AG10803 (cell line): ENCODE measurements around the gene AMBRA1.

Source experiments
- DNase-seq: peaks from one replicate; pipeline ENCODE4 v3.0.0; 2010; ENCODE audit warnings: low read depth
- H3K4me3 ChIP-seq: 2 replicates; pipeline ENCODE4 v1.5.1; 2011; ENCODE audit warnings: mild to moderate bottlenecking, low read length, control low read depth
- TF ChIP-seq, protein P1 (sequence below): conservative IDR thresholded peaks from 2 replicates; pipeline ENCODE4 v1.5.1; 2011; ENCODE audit warnings: mild to moderate bottlenecking, low read length, control low read depth, inconsistent platforms

The AMBRA1 gene

DNA sequence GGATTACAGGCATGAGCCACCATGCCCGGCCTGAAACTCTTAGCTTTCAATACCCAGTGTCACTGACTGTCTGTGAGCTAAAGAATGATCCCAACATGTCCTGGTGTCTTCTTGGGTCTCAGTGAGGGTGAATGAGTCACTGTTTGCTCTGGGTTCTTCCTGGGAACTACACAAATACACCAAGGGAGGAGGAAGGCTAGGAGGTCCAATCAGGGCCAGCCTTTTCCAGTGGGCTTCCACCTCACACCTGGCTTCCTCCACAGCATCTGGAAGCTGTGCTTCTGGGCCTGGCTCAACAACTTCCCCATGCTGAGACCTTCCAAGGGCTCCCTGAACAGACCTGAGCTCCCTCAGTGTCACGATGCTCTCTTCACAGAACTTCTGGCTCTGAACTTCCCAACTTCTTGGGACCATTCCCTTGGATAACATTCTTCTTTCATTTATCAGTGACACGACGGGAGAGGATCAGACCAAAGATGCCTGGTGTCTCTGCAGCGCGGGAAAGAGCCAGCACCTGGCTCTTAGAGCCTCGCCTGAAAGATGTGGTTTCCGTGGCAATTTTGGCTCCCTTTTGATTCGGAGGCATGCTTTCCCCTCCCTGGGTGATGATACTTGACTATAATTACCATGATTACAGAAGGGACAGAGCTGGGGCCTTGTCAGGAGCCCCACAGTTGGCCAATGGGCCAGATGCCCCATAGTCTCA lies 179.9 kb downstream of the AMBRA1 start:
- no peak overlapping the region for H3K4me3 ChIP-seq
- TF ChIP-seq, protein P1, sequence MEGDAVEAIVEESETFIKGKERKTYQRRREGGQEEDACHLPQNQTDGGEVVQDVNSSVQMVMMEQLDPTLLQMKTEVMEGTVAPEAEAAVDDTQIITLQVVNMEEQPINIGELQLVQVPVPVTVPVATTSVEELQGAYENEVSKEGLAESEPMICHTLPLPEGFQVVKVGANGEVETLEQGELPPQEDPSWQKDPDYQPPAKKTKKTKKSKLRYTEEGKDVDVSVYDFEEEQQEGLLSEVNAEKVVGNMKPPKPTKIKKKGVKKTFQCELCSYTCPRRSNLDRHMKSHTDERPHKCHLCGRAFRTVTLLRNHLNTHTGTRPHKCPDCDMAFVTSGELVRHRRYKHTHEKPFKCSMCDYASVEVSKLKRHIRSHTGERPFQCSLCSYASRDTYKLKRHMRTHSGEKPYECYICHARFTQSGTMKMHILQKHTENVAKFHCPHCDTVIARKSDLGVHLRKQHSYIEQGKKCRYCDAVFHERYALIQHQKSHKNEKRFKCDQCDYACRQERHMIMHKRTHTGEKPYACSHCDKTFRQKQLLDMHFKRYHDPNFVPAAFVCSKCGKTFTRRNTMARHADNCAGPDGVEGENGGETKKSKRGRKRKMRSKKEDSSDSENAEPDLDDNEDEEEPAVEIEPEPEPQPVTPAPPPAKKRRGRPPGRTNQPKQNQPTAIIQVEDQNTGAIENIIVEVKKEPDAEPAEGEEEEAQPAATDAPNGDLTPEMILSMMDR = no peak
- no peak for DNase-seq

DNA sequence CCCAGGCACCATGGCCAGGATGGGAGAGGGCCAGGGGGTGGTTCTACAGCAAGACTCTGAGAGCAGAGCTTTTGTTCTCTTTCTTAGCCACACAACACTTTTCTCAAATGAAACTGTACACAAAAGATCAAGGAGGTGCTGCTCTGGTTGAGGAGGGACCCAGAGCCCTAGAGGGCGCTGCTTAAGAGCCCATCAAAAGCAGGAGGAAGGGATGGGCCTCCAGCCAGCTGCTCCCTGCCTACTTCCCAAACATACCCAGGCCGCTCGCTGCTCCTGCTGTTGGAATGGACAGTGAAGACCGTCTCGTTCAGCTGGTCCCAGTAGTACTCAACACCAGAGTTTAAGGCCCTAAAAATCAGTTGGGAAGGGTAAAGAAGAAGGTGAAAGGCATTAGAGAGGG lies 183.8 kb downstream of the AMBRA1 start:
- H3K4me3 ChIP-seq = no peak overlapping the region
- TF ChIP-seq, protein P1 = no peak
- no peak for DNase-seq

DNA sequence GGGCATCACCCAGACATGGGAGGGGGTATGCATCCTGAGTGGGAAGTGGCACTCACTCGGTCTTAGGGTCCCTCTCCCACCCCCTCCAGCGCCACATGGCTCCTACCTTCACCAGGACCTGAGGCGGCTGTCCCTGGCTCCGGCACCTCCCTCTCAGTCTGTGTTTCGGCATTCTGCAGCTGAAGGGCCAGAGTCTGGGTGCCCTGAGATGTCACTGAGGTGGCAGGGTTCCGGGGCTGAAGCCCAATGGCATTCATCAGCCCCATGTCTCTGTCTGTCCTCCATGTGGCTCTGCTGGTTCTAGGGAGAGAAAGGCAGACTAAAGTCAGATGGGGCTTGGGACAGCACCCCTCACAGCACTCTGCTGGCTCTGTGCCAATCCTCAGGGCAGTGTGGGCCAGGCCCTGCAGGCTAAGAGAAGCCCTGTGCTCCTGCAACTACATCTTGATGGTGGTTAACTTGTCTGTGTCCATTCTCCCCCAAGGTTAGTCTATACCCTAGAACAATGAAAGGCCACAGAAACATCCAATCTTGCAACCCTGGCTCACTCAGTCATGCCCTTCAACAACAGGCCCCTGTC lies 185.3 kb downstream of the AMBRA1 start:
- TF ChIP-seq, protein P1 = no peak
- DNase-seq = no peak
- no peak overlapping the region for H3K4me3 ChIP-seq

DNA sequence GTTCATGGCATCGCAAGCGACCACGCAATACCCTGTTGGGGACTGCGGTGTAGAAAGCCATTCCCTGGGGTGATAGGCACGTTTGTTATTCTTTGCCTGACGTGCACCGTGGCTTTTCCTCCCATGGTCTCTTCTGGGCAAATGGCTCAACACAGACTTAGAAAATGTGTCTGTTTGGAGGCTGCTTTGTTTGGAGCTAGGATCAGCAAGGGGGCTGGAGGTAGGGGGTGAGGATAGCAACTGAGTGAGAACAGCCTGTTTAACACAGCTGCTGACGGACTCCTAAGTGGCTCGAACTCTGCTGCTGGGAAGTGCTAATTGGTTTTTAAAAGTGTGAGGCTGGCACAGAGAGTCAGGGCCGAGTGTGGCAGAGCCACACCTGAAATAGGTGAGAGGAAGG lies 186.2 kb downstream of the AMBRA1 start:
- no peak for DNase-seq
- TF ChIP-seq, protein P1 = no peak
- H3K4me3 ChIP-seq = no peak overlapping the region

DNA sequence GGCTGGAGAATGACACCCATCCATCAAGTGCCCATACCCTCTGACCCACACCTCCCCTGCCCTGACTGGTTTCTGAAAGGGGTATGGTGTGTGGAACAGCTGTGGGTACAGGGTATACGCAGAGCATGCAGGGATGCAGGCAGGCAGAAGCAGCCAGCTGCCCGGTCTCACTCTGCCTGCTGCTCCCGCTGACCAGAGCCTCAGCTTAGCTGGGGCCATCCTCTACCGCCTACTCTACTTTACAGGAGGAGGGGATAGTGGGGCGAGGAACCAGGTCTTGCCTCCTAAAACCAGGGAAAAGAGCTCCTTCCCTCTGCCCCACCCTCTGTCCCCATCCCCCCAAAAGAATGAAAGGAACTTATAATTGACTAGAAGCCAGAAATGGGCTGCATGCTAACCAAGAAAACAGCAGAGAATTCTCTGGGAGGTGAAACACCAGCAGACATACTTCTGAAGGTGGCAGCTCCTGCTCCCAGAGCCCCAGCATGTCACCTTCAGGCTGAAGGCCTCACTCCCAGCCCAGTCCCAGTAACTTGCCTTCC lies 189.3 kb downstream of the AMBRA1 start:
- TF ChIP-seq, protein P1 = no peak
- DNase-seq = peak; percentile 43
- no peak overlapping the region for H3K4me3 ChIP-seq

DNA sequence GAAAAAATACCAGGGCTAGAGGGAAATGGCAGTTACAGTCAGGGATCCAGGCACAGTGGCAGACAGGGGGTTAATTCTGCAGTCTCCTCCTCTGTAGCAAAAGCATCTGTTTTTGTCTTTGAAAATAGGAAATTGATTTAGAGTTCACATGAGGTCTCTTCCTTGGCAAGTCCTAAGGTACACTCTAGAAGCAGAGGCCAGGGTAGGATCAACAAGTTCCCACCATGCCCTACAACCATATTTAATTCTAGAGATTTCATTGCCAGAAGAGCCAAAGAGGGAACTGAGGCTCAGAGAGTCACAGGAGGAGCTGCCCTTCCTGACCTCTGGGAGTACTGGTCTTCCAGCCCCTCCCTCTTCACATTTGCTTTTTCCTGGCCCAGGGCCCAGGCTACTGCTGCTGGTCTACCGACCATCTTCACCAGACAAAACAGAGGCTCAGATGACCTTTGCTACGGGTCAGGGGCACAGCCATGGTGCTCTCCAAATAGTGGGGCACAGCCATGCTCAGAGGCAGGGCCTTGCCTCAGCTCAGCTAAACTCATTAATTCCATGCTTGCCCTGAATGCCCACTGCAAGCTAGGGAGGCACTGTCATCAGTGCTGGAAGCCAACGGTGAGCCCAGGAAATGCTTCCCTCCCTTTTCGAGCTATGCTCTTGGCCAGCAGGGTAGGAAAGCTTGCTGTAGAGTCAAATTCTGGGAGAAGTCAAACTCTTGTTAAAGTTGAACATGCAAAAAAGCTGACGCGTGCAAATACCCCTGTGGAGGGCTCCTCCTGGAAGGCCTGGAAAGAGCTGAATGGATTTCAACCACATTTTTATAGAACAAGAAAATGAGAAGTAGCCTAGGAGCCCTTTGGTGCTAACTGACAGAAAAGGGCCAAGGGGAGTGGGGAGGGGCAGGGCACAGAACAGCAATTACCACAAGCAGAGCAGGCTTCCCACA lies 190.6 kb downstream of the AMBRA1 start:
- no peak for DNase-seq
- no peak overlapping the region for H3K4me3 ChIP-seq
- TF ChIP-seq, protein P1 = no peak
